PC-9 (cell line): ENCODE results near the gene CA7. TPM values are rescaled to one million over a fixed set of nuclear protein-coding genes. Genes with fewer than 3 reads are reported as not detected.

Source experiments
- BruUV-seq: library from RNA; stranded (reverse); fragments of 400-500 nt; replicated peaks from 2 replicates; lab custom pipeline; 2021; lab: Mats Ljungman, UMichigan
- CTCF ChIA-PET: fragments of 300-600 bp; sonication (Branson Sonifier 250); formaldehyde crosslinking; loops from one replicate; lab custom pipeline; 2022; ENCODE audit warnings: antibody characterized with exemption; lab: Charles Lee
- POLR2A ChIA-PET: fragments of 300-600 bp; sonication (Branson Sonifier 250); formaldehyde crosslinking; loops from one replicate; lab custom pipeline; 2022; ENCODE audit warnings: antibody characterized with exemption; ENCODE audit not compliant: unreplicated experiment; lab: Charles Lee
- DNase-seq, 2 experiments: peaks; one replicate each; pipeline versions ENCODE4 v3.0.0 to v3.0.0-alpha.2; 2015 to 2022; ENCODE audit warnings: mixed read lengths in 1 of 2
- H2AFZ ChIP-seq: fragments of 200-600 bp; sonication (generic); 2 replicates; pipeline ENCODE4 v1.8.1; 2017; ENCODE audit warnings: antibody characterized with exemption
- H3F3A ChIP-seq: fragments of 200-600 bp; sonication (generic); 2 replicates; pipeline ENCODE4 v1.8.1; 2017; ENCODE audit warnings: antibody characterized with exemption, mild to moderate bottlenecking, low read depth; ENCODE audit not compliant: insufficient read depth
- H3K27ac ChIP-seq: fragments of 200-600 bp; sonication (generic); 2 replicates; pipeline ENCODE4 v1.6.1; 2016; ENCODE audit warnings: mixed run types
- H3K27me3 ChIP-seq: fragments of 200-600 bp; sonication (generic); 2 replicates; pipeline ENCODE4 v1.6.1; 2016; ENCODE audit warnings: low read depth, mixed run types; ENCODE audit not compliant: insufficient read depth
- H3K36me3 ChIP-seq: fragments of 200-600 bp; sonication (generic); 2 replicates; pipeline ENCODE4 v1.6.1; 2016; ENCODE audit warnings: low read depth, mixed run types
- H3K4me1 ChIP-seq: fragments of 200-600 bp; sonication (generic); replicated peaks from 2 replicates; pipeline ENCODE4 v1.6.1; 2016; ENCODE audit warnings: mixed run types; ENCODE audit not compliant: insufficient read depth
- H3K4me2 ChIP-seq: fragments of 200-600 bp; sonication (generic); 2 replicates; pipeline ENCODE4 v1.6.1; 2017; ENCODE audit warnings: mixed run types
- H3K4me3 ChIP-seq: fragments of 200-600 bp; sonication (generic); 2 replicates; pipeline ENCODE4 v1.6.1; 2016; ENCODE audit warnings: mixed run types
- H3K79me2 ChIP-seq: fragments of 200-600 bp; sonication (generic); 2 replicates; pipeline ENCODE4 v1.6.1; 2017; ENCODE audit warnings: low read depth, mixed run types
- H3K9me2 ChIP-seq: fragments of 200-600 bp; sonication (generic); 2 replicates; pipeline ENCODE4 v1.8.1; 2017; ENCODE audit warnings: mild to moderate bottlenecking; ENCODE audit not compliant: insufficient read depth
- H3K9me3 ChIP-seq: fragments of 200-600 bp; sonication (generic); 2 replicates; pipeline ENCODE4 v1.8.1; 2016; ENCODE audit warnings: low read depth; ENCODE audit not compliant: insufficient read depth
- H4K20me1 ChIP-seq: fragments of 200-600 bp; sonication (generic); 2 replicates; pipeline ENCODE4 v1.8.1; 2017; ENCODE audit not compliant: insufficient read depth
- EZH2 ChIP-seq: fragments of 200-600 bp; sonication (generic); IDR thresholded peaks from 2 replicates; pipeline ENCODE4 v1.8.0; 2017; ENCODE audit warnings: antibody characterized with exemption, low read depth
- intact Hi-C: fragments of 100-400 bp; cut with micrococcal nuclease; formaldehyde crosslinking; loops from one replicate; pipeline ENCODE4 v1.10.0; 2022; ENCODE audit not compliant: unreplicated experiment
- total RNA-seq: library from RNA; stranded (reverse); gene quantifications from 2 replicates; pipeline ENCODE4 v1.2.3, GENCODE V29; 2021
- TF ChIP-seq, protein P1 (sequence below): fragments of 200-600 bp; sonication (generic); conservative IDR thresholded peaks from 2 replicates; pipeline ENCODE4 v1.6.1; 2017; ENCODE audit warnings: mixed run types, antibody characterized with exemption, mild to moderate bottlenecking, moderate library complexity

CA7 gene
- total RNA-seq, 1 experiment from 2014 or later = not detected

DNA sequence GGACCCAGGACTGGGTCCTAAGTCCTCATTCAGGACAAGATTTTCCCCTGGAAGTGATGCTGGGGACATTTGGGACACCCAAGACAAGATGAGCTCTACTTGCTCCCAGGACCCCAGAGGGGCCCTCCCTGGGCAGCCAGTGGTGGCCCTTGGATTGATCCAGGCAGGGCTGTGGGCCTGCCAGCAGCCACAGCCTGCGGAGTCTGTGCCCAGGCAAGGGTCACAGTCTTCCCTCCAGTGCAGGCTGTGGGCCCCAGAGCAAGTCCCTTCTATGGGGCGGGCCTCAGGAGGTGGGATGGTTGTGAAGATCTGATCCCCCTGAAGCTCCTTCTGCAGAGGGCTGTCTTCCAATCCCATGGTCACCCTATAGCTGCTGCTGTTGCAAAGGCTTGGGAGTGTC, 12.6 kb downstream of the CA7 start:
- no peaks in the 10 kb centered on the region for H3K4me1 ChIP-seq
- no TSS peak for BruUV-seq
- no peaks in the 10 kb centered on the region for H3K9me2 ChIP-seq
- no peaks in the 10 kb centered on the region for H3K36me3 ChIP-seq
- H3K9me3 ChIP-seq = no peaks in the 10 kb centered on the region
- H3F3A ChIP-seq = peaks cover 8% of the 10 kb centered on the region; the same call in 1 of the 2 replicates
- H3K79me2 ChIP-seq = no peaks in the 10 kb centered on the region
- H3K27me3 ChIP-seq = no peaks in the 10 kb centered on the region
- intact Hi-C loops = no loop called here
- POLR2A ChIA-PET = interaction anchor here (0.7 kb wide), 1 partner anchor 48 kb away, joined by 4 read pairs; no protein-coding TSS in a partner anchor
- CTCF ChIA-PET = no interaction called here
- no peak for TF ChIP-seq EZH2
- TF ChIP-seq, protein P1, sequence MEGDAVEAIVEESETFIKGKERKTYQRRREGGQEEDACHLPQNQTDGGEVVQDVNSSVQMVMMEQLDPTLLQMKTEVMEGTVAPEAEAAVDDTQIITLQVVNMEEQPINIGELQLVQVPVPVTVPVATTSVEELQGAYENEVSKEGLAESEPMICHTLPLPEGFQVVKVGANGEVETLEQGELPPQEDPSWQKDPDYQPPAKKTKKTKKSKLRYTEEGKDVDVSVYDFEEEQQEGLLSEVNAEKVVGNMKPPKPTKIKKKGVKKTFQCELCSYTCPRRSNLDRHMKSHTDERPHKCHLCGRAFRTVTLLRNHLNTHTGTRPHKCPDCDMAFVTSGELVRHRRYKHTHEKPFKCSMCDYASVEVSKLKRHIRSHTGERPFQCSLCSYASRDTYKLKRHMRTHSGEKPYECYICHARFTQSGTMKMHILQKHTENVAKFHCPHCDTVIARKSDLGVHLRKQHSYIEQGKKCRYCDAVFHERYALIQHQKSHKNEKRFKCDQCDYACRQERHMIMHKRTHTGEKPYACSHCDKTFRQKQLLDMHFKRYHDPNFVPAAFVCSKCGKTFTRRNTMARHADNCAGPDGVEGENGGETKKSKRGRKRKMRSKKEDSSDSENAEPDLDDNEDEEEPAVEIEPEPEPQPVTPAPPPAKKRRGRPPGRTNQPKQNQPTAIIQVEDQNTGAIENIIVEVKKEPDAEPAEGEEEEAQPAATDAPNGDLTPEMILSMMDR = no peak
- DNase-seq = no peak
- no peak overlapping the region for H3K4me2 ChIP-seq
- H3K4me3 ChIP-seq = no peak overlapping the region
- no peak overlapping the region for H2AFZ ChIP-seq
- no peaks in the 10 kb centered on the region; the same call in 1 of the 2 replicates for H4K20me1 ChIP-seq
- H3K27ac ChIP-seq = no peak overlapping the region

DNA sequence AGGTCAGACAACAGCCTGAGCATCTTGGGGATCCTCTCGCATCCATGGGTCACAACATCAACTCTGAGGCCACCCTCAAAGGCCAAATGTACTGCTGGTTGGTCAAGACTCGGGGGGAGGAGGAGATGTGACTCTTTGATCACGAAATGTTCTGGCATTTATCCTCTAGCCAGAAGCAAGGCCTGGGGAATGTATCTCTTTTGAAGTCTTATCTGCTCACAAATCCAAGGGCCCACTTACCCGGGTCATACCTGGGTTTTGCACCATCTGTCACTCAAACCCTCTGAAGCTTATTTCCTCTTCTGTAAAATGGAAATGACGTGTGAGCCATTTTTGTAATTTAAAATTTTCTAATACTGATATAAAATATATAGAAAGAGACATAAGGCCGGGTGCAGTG, 13.2 kb downstream of the CA7 start:
- TF ChIP-seq, protein P1 = no peak
- TF ChIP-seq EZH2 = no peak
- Histone ChIP-seq H2AFZ (no peak overlapping the region), H3K27me3 (no peaks in the 10 kb centered on the region), H4K20me1 (no peaks in the 10 kb centered on the region; the same call in 1 of the 2 replicates), H3K4me1 (no peaks in the 10 kb centered on the region), H3K27ac (no peak overlapping the region), H3K9me2 (no peaks in the 10 kb centered on the region), H3K4me3 (no peak overlapping the region), H3K4me2 (no peak overlapping the region), H3K79me2 (no peaks in the 10 kb centered on the region), H3K9me3 (no peaks in the 10 kb centered on the region), H3K36me3 (no peaks in the 10 kb centered on the region), H3F3A (peaks cover 8% of the 10 kb centered on the region; the same call in 1 of the 2 replicates)
- DNase-seq = no peak
- POLR2A ChIA-PET = interaction anchor here (0.7 kb wide), 1 partner anchor 47 kb away, joined by 4 read pairs; no protein-coding TSS in a partner anchor
- BruUV-seq = no TSS peak
- CTCF ChIA-PET = no interaction called here
- intact Hi-C loops = no loop called here

DNA sequence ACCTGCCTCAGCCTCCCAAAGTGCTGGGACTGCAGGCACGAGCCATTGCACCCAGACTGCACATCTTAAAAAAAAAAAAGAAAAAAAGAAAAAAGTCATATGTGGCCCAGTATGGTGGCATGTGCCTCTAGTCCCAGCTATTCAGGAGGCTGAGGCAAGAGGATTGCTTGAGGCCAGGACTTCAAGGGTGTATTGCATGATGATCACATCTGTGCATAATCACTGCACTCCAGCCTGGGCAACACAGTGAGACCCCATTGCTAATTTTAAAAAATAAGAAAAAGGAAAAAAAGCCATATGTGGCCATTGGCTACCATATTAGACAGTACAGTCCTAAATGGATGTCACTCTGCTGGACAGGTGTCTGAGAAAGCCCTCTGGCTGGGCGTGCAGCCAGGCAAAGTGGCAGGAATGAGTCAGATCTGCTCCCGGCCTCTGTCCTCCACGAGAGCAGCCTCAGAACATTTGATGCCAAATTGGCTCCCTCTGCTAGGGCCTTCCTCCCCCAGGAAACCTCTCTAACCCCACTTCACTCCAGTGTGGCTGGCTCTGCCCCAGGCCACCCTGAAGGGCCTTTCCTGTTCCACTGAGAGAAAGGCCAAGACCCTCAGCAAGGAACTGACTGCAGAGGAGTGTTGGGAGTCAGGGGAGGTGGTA, 14.7 kb downstream of the CA7 start:
- Histone ChIP-seq H3K4me2 (peak overlapping the region; percentile 8; the same call in 1 of the 2 replicates), H3K4me1 (no peaks in the 10 kb centered on the region), H3K9me2 (no peaks in the 10 kb centered on the region), H3K27me3 (no peaks in the 10 kb centered on the region), H4K20me1 (no peaks in the 10 kb centered on the region; the same call in 1 of the 2 replicates), H2AFZ (no peak overlapping the region), H3K79me2 (no peaks in the 10 kb centered on the region), H3K36me3 (no peaks in the 10 kb centered on the region), H3F3A (peaks cover 8% of the 10 kb centered on the region; the same call in 1 of the 2 replicates), H3K9me3 (no peaks in the 10 kb centered on the region), H3K27ac (no peak overlapping the region), H3K4me3 (no peak overlapping the region)
- TF ChIP-seq EZH2 = no peak
- TF ChIP-seq, protein P1 = no peak
- BruUV-seq = no TSS peak
- CTCF ChIA-PET = interaction anchor here (0.6 kb wide), 1 partner anchor 9 kb away, joined by 3 read pairs; no protein-coding TSS in a partner anchor
- POLR2A ChIA-PET = no interaction called here
- intact Hi-C loops = no loop called here
- DNase-seq = peak; percentile 72 to 76
